GM18868 (cell line): ENCODE measurements around the gene FHIT.

Experiments used
- ATAC-seq: cut with Tn5 transposase; IDR thresholded peaks from one replicate; pipeline ENCODE4 v1.9.1; 2021; ENCODE audit warnings: mild to moderate bottlenecking, moderate library complexity; ENCODE audit not compliant: unreplicated experiment

Gene FHIT

DNA sequence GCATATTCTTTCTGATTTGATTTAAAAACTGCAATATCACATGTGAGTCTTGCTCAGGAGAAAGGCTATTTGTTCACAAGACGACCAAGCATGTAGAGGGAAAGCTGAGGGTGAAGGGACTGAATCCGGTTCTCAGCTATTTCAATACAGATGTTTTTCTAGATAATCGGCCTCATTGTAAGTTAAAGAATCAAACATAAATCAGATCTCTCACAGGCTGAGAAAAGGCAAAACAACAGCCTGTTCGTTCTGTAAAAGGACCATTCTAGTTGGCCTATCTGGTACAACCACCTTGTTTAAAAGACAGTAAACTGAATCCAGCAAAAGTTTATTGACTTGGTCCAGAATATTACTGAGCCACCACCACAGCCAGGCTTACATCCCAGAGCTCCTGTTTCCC, 1155.7 kb downstream of the FHIT start:
- ATAC-seq: no peak

DNA sequence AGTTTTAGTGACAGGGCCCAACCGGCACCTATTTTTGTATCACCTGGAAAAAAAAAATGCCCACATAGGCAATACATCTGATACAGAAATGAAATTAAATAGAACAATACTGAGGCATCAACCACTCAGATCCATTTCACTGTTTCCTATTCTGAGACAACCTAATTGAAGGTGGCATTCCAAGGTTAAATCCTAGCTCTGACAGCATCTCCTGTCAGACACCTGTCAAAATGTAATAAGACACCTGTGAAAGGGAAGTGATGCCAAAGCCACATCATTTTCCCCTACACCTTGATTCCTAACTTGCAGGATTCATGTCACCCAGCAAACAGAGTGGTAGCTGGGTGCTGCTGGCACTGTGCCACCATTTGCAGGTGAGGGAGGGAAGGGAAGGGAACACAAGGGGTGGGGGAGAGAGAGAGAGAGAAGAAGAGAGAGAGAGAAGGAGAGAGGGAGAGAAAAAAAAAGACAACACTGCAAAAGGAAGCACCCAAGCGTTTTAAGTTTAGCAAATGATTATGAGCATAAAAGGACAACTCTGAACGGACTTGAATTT, 1156.8 kb downstream of the FHIT start:
- no peak for ATAC-seq

DNA sequence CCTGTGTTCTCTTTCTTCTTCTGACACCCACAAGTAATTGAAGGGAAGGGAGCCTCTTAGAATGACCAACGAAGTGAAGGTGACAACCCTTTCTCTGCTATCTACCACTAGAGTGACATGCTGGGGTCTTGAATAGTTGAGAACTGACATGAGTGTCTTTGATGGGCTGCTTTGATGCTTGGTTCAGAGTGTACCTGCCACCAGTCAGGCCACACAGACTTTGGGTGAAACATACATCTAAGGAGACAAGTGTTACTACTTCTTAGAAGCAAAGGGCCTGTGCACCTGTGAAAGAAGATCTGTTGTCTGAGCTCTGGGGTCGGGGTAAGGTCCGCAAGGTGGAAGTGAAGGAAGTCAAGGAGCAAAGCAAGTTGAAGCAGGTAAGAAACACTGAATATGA, 1160.7 kb downstream of the FHIT start:
- no peak for ATAC-seq

DNA sequence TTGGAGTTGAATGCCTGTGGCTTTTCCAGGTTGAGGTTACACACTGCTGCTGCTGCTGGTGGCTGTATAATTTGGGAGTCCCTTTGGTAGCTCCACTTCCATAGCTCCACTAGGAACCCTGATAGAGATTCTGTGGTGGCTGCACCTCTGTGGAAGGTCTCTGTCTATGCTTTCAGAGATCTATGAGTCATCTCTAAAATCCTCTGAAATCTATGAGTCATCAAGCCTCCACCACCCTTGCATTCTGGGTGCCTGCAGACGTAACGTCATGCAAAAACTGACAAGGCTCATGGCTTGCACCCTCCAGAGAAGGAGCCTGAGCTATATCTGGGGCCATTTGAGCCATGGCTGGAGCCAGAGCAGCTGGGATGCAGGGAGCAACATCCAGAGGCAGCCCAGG, 1164.4 kb downstream of the FHIT start:
- ATAC-seq: peak; percentile 80

DNA sequence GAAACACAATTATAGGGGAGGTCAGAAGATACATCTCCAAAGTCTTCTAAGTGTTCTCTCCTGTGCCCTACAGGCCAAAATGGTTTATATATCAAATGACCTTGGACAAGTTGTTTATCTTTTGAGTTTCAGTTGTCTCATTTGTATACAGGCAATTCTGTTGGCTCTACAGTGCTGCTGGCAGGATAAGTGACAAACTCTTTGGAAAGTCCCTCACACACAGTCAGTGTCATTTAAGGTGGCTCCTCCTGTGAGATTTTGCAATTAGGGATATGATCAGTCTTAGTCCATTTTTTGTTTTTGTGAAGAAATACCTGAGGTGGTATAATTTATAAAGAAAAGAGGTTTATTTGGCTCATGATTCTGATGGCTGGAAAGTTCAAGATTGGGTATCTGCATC, 1165.6 kb downstream of the FHIT start:
- no peak for ATAC-seq

DNA sequence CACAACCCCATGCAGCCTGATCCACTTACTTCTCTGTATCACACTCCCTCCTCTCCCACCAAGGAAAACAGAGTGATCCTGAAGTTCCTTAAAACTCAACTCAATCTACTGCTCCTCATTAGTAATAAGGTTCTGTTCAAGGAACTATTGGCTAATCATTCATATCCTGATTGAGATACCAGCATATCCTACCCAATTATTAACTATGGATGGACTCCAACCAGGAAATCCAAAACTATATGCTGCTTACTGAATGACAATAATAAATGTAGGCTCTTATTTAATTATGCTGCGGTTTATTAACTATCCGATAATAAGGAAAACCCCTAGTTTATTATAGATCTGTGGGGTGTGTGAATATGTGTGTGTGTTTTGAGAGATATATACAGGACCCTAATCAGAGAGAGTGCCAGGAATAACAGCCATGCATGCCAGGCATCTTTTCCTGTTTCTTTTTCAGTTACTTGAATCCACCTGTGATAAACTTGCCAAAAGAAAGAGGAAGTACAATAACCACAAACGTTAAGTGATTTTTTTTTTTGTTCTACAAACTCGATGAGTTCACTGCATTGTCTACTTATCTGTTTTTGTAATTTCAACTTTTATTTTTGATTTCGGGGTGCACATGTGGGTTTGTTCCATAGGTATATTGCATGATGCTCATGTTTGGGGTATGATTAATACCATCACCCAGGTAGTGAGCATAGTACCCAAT, 1169.7 kb downstream of the FHIT start:
- ATAC-seq: no peak

DNA sequence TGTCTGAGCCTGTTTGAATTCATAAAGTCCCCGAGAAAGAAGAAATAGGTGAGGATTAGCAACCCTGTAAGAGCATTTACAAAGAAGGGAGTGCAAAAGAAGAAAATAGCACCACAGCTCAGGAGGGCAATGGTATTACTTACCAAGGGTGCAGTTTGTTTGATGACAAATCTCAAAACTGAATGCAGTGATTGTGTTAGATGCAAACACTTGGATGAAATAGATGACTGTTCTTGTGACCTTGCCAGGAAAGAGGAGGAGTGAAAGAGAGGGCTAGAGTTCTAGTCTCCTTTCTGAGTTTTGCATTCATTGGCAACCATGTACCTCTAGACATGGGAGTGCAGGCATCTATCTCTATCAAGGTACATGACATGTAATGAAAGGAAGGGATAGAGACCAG, 1170.6 kb downstream of the FHIT start:
- no peak for ATAC-seq

DNA sequence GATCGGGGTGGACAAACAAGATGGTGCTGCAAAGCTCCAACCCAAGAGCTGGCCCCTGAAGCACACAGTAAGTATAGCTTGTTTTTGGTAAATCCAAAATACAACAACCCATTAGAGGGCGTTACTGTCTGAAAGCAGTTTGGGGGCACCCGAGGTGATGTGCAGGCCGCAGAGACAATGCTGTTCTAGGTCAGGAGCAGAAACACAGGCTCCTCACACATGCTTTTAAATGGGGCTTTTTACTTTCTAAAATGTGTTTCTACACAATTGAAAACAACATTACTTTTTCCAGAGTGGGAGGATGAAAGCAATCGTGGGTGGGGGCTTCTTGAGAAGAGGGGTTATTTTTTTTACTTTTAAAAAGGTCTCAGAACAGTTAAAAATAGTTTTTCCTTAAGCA, 1172.2 kb downstream of the FHIT start:
- ATAC-seq: no peak

DNA sequence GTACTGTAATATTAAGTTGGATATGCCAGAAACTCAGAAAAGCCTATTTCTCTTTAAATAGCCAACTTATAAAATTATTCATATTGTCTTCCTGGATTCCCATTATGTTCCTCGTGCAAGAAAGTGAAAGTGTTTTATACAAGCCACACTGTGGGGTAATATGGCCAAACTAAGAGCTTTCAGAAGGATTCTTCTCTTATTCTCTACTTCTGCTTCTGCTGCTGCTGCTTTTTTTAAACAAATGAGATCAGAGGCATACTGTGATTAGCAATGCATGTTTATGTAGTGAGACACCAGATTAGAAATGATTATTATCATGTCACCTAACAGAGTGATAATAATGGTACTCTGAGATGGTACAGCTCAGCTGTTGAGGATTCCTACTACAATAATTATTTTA, 1174.9 kb downstream of the FHIT start:
- no peak for ATAC-seq

DNA sequence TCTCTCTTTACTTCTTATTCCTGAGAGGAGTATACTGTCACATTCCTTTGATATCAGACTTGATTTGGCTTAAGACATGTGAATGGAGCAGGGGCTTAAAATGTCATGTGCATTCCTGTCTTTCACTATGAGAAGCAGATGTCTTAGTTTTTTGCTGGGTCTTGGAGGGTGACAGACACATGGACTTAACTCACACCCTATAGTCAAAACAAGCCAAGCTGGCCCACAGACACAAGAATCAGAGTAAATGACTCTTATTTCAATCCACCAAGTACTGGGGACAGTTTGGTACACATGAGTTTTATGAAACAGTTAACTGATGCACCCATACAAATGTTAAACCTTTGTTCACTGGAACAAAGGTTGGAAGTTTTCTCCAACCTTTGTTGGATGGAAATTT, 1177.3 kb downstream of the FHIT start:
- no peak for ATAC-seq

DNA sequence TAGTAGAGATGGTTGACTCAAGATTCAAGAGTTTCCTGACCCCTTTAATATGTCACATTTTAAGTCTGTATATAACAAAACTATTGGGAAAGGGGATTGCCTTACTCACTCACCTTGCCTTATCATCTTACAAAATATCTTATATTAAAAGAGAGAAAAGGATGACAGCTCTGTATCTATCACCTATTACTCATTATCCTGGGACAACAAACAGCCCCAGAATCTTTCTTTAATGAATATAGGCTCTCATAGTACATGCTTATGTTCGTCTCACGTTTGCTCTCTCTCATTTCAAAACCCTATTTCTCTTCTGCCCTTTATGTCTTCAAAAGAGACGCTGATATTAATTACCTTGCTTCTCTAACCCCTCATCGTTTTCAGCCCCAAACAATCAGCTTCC, 1178.0 kb downstream of the FHIT start:
- no peak for ATAC-seq

DNA sequence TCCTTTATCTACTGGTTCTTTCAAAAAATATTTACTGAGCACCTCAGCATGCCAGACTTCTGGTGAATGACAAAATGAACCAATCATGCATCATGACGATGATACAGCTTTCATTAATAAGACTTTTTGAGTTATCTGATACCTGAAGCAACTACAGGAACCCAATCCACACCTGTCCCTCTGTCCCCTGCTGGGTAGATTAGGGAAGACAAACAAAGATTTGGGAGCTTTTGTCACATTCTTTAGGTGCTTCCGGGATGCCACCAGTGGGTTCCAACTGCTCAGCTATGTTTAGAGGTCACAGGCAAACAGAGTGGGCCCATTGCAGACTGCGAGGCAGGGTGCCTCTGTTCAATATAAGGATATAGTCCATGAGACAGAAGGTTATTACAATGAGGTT, 1180.9 kb downstream of the FHIT start:
- no peak for ATAC-seq

DNA sequence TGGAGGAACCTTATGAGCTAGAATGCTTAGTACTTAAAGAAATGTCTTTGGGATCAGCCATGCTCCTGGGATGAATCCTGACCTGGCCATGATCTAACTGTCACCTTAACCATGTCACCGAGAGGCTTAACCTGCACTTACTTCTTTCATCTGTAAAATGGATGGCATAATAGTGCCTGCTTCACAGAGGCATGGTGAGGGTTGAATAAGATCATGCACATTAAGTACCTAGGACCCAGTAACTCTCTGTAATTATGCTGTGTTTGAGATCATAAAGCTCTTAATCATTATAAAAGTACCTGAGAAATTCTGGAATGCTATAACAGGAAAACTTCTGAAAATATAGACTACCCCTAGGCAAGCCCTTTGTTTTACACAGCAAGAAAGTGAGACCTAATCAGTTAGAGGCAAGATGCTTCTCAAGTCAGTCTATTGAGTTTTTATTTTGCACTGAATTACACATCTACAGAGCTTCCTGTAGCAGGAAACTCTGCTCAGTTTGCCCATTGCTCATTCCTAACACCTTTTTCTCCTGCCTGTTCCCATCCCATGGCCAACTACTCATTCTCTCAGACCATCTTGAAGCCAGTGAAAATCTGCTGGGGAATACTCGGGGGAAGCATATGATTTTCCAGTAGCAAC, 1185.9 kb downstream of the FHIT start:
- no peak for ATAC-seq

DNA sequence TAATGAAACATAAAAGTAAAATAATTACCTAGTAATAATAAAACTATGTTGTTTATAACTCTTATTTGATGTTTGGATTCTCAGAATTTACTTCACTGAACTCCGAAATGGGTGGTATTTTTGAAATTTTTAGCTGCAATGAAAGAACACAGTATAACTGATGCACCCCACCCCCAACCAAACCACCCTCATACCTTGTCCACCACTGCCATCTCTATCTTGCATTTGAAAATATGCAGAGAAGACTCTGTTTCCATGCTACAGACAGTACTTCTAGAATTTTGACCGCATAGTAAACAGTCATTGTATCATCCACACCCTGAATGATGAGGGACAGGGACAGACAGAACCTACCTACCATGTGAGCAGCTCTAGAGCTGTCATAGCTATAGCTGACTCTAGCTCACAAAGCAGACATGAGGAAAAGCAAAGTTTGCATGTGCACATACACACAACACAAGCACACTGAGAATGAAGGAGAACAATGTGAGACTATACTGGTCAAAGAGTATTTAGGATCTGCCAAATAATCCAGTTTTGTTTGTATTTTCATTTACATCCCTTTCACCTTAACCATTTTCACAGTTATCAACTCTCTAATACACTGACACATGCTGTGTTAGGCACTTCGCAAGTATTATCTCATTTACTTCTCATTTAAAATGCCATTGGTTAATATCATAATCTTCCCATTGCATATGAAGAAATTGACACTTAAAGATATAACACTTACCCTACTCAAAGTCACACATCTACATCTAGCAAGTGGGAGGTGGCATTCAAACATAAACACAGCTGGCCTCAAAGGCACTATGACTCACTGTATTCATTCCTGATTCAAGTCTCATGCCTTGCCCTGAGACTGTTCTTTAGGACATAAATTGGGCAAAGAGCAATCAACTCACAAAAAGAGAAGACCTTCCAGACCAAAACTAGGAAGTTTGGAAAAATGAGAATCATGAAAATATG, 1186.8 kb downstream of the FHIT start:
- no peak for ATAC-seq

DNA sequence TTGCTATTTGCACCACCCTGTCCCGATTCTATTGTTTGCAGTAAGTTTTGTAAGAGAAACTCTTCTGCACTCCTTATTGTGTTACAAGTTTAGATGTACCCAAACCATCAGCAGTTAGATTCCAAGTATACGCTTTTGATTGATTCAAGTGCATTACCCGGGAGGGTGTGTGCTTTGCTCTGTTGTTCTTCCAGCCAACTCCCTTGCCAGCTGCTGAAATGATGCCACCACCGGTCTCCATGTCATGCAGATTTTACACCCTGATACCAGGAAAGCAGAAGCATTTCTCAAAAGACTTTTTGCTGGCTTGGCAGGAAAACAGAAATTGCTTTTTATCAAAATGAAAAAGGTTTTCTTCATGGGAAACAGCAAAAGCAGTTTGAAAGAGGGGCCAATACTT, 1194.8 kb downstream of the FHIT start:
- no peak for ATAC-seq

DNA sequence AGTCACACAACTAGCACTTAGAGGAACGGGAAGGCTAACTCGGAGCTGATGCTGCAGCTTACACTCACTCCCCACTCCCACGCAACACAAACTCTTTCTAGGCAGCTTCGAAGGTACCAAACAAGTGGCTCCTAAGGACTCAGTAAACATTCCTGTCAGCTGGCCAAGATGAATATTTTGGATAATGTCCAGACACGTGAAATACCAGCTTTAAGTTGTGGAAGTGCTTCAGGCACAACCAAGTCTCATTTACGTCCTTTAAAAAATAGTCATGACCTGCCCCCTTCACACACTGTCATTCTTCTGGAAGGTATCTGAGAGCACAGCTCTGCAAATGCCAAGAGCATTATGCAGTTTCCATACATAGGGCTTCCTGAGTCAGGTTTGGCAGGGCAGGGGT, 1195.5 kb downstream of the FHIT start:
- ATAC-seq: no peak

DNA sequence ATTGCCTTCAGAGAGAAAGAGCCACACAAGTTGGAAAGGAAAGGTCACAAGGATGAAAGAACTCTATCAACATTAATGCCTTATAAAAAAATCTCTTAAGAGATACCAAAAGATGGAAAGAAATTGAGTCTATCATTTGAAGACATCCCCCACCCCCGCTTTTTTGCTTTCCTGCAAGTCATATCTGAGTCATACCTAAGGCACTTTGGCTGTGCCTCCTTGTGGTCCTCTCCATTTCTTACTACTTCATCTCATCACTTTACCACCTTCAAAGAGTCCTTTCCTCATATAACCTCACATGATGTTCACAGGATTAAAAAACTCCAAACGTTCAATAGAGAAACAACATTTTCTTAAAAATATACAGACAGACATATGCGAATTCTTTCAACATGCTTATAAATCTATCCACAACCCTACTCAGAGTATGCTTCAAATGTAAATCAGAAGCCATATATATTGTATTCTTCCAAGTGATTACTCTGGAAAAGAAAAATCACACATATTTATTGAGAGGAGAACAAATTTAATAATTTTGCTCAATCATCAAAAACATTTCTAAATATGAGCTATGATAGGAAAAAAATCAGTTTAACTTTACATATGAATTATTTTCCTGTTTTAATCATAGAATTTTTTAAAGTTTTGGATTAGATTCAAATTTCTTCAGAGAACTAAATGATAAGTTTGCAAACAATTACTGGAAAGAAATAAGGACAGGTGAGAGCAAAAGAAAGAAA, 1197.6 kb downstream of the FHIT start:
- no peak for ATAC-seq

DNA sequence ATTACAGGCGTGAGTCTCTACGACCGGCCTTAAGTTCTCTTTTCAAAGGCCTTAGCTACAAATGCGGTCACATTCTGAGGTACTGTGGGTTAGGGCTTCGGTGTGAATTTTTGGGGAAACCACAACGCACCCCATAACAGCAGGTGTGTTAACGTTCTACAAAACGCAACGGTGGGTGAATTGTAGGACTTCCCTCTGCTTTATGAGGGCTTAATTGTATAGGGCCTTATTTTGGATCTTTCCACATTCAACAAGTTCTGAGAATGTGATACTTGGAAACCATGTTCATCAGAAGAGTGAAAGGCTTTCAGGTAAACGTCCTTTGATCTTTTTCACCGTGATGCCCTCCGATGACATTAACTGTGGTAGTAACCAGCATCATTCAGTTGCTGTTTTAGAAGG, 1202.8 kb downstream of the FHIT start:
- no peak for ATAC-seq

DNA sequence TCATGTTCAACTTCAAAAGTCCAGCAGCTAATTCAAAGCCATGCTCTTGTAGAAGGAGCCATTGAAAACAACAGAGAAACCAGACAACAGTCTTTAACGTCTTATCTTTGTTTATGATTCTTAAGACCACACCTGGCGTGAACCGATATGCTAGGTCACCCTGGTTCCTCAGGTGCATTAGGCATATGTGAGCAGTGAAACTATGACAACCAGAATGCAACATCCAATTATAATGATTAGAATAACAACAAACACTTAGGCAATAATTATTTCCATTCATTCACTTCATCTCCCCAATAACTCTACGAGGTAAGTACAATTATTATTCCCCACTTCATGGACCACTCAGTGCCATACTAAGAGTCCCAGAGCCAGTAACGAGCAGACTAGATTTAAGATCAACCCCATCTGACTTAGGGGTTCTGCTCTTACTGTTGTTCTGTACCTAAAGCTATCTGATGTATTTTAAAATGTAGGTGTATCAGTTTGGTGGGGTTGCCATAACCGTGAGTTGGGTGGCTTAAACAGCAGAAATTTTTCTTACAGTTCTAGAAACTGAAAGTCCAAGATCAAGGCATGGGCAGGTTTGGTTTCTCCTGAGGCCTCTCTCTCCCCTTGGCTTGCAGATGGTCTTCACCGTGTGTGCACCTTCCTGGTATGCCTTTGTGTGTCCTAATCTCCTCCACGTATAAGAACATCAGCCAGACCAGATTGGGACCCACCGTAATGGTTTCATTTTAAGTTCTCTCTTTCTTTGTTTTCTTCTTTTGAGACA, 1203.6 kb downstream of the FHIT start:
- no peak for ATAC-seq

DNA sequence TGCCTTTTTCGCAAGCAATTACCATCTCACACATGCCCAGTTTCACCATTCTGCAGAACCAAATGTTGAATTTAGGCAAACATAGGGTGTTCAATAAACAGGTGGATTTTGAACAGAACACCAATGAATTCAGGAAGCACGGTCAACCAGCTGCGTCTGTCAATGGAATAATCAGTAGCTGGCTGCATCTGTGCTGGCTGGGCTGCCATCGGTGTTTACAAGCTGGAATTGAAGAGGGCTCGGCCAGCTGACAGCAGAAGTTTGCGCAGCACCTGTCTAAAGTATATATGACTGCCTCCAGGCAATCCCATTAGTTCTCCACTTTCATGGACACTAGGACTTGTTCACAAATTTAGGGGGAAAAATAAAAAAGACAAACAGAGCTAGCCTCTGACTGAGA, 1205.0 kb downstream of the FHIT start:
- no peak for ATAC-seq
